Stimulated activated CD8-positive, alpha-beta memory T cell treated with anti-CD3 and anti-CD28 coated beads, Interleukin-7, amount 100 ng/mL, for 24 hours (primary cell): ENCODE measurements around the gene F2R.
"Not testable (repeated sequence)": the region's sequence is repeated elsewhere in the genome, so short reads cannot be mapped to it uniquely, and the experiment has no call there.

ENCODE experiments used
- DNase-seq: peaks from one replicate; pipeline ENCODE4 v3.0.0-alpha.2; 2020; ENCODE audit warnings: low read depth

The F2R gene

GRCh38 chr5:76761118-76761517 is 45.2 kb downstream of the F2R start:
- DNase-seq, result not testable (repeated sequence)

- no peak for DNase-seq
Measured at GRCh38 chr5:76762484-76762883, 46.6 kb downstream of the F2R start.

- DNase-seq, result no peak
Measured at GRCh38 chr5:76763136-76763535, 47.2 kb downstream of the F2R start.

GRCh38 chr5:76764374-76764773 is 48.4 kb downstream of the F2R start:
- no peak for DNase-seq

GRCh38 chr5:76765249-76765648 is 49.3 kb downstream of the F2R start:
- DNase-seq, result no peak

- DNase-seq, result no peak
Measured at GRCh38 chr5:76766746-76767145, 50.8 kb downstream of the F2R start.

GRCh38 chr5:76771041-76771440 is 55.1 kb downstream of the F2R start:
- DNase-seq, result not testable (repeated sequence)

GRCh38 chr5:76771705-76772405 is 55.9 kb downstream of the F2R start:
- DNase-seq, result no peak

- no peak for DNase-seq
Measured at GRCh38 chr5:76775921-76776320, 60.0 kb downstream of the F2R start.

- DNase-seq, result no peak
Measured at GRCh38 chr5:76776391-76776790, 60.5 kb downstream of the F2R start.

GRCh38 chr5:76780616-76781015 is 64.7 kb downstream of the F2R start:
- not testable (repeated sequence) for DNase-seq

- DNase-seq, result no peak
Measured at GRCh38 chr5:76781775-76782174, 65.8 kb downstream of the F2R start.

GRCh38 chr5:76782444-76782843 is 66.5 kb downstream of the F2R start:
- no peak for DNase-seq
